HG02623 (cell line): ENCODE results near the gene PCDH7.

Experiments used
- ATAC-seq: cut with Tn5 transposase; IDR thresholded peaks from one replicate; pipeline ENCODE4 v1.9.1; 2021; ENCODE audit warnings: moderate library complexity; ENCODE audit not compliant: unreplicated experiment

Gene PCDH7

GRCh38 chr4:30776921-30777415 is 56.8 kb downstream of the PCDH7 start:
- no peak for ATAC-seq
